ENCODE data around the gene CARHSP1. TPM values are rescaled to one million over a fixed set of nuclear protein-coding genes. Genes with fewer than 3 reads are reported as not detected.

The CARHSP1 gene
- total and polyA plus RNA-seq, 2 of the 8 experiments (the other 6 are each of a cell fraction or from before 2014, with no cell fraction given): 292 to 300 TPM

DNA sequence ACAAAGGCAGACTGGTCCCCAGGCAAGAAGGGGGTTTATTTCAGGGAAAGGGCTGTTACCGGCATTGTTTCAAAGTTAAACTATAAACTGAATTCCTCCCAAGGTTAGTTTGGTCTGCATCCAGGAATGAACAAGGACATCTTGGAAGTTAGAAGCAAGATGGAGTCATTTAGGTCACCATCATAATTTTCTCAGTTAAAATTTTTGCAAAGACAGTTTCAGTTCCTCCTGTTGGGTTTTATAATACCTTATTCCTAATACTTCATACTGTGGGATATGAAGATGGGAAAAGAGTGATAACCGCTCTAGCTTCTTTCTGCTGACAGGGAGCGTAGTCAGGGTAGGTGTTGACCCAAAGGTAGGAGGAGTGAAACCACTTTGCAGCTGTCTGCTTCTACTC lies 46.4 kb downstream of the CARHSP1 start:
- no peak overlapping the region for H4K5ac ChIP-seq (ENCODE audit: insufficient read length, low read depth, low read length)
- no peak overlapping the region for H2BK20ac ChIP-seq (ENCODE audit: low read length)
- H4K8ac ChIP-seq (ENCODE audit: extremely low read depth, insufficient read depth, low read length): no peak overlapping the region
- H3K4ac ChIP-seq (replicated peaks; ENCODE audit: insufficient read length, low read depth, low read length): no peak overlapping the region
- no peak overlapping the region for H2BK12ac ChIP-seq (ENCODE audit: low read depth, low read length)
- no peak overlapping the region for H2BK120ac ChIP-seq (replicated peaks; ENCODE audit: low read depth, low read length)
- no peak overlapping the region for H2AK5ac ChIP-seq (ENCODE audit: low read depth, low read length)
- H2BK15ac ChIP-seq (ENCODE audit: low read length): no peak overlapping the region
- no peak overlapping the region for H3K9ac ChIP-seq (replicated peaks in 1 of 4; ENCODE audit: extremely low read depth in 1 of 4, low read depth in 3 of 4, low read length in 3 of 4)
- no peak overlapping the region for H3K56ac ChIP-seq (replicated peaks; ENCODE audit: insufficient read length, low read depth, low read length)
- H3K23ac ChIP-seq (ENCODE audit: insufficient read length): no peak overlapping the region
- no peaks in the 10 kb centered on the region for H3K9me3 ChIP-seq (ENCODE audit: insufficient read depth in 2 of 2, low read depth in 1 of 2, low read length in 1 of 2)
- ChIA-PET POLR2A (ENCODE audit: partially characterized antibody) (interaction anchor here (0.9 to 3.1 kb wide), 4 partner anchors 10 to 171 kb away, joined by 3 to 20 read pairs (median 8); no protein-coding TSS in a partner anchor), CTCF (ENCODE audit: partially characterized antibody) (interaction anchor here (0.5 to 1.2 kb wide), 4 partner anchors 18 to 114 kb away, joined by 3 to 4 read pairs (median 3); no protein-coding TSS in a partner anchor)
- peaks cover 0 to 4% of the 10 kb centered on the region in 2 experiments for H4K20me1 ChIP-seq (replicated peaks in 1 of 2; ENCODE audit: control insufficient read depth in 1 of 2, insufficient read depth in 2 of 2, low read length in 2 of 2)
- no peaks in the 10 kb centered on the region for H3K27me3 ChIP-seq (replicated peaks in 1 of 4; ENCODE audit: control insufficient read depth in 3 of 4, extremely low read depth in 1 of 4, insufficient read depth in 3 of 4, low read length in 3 of 4)
- FAIRE-seq (no peak), DNase-seq (ENCODE audit: low read depth in 1 of 2, low spot score in 2 of 2) (no peak)
- no peak overlapping the region for H3K14ac ChIP-seq (ENCODE audit: insufficient read length)
- no peak overlapping the region for H3K18ac ChIP-seq (ENCODE audit: extremely low read depth, low read length)
- H3K79me2 ChIP-seq (ENCODE audit: control insufficient read depth in 1 of 2, insufficient read depth in 2 of 2, low read length in 2 of 2): no peaks in the 10 kb centered on the region
- H2AFZ ChIP-seq (ENCODE audit: low read length): no peak overlapping the region
- H3K4me2 ChIP-seq (ENCODE audit: insufficient read depth in 1 of 2, low read depth in 2 of 2, low read length in 2 of 2): no peak overlapping the region
- H3K79me1 ChIP-seq (ENCODE audit: low read depth, low read length): no peaks in the 10 kb centered on the region; the same call in 1 of the 2 replicates
- TF ChIP-seq POU5F1 (IDR thresholded peaks at IDR 0.05; ENCODE audit: low read depth, low read length) (0 out of 2 replicates have a peak, but pooled peaks have one; percentile 47), GTF2F1 (IDR thresholded peaks at IDR 0.05; ENCODE audit: borderline replicate concordance, low read depth, low read length) (no peak)
- no peaks in the 10 kb centered on the region for H3K23me2 ChIP-seq (ENCODE audit: low read depth, low read length)
- no peak overlapping the region for H3K27ac ChIP-seq (ENCODE audit: low read depth, low read length)
- H2BK5ac ChIP-seq (ENCODE audit: low read depth, low read length): no peak overlapping the region
- H3K36me3 ChIP-seq (ENCODE audit: control insufficient read depth in 2 of 4, insufficient read depth in 4 of 4, low read length in 3 of 4): peaks cover 6 to 44% (median 23%) of the 10 kb centered on the region in 4 experiments
- no peak overlapping the region for H3K4me3 ChIP-seq (ENCODE audit: extremely low read depth in 1 of 4, insufficient read depth in 2 of 4, low read depth in 3 of 4, low read length in 4 of 4)
- 88% methylated on average over 3 of the region's 3 CpGs; no CpG with 5 or more reads in 1 of the 2 experiments for WGBS, 2 experiments (ENCODE audit: extremely low coverage in 1 of 2, insufficient coverage in 1 of 2, insufficient read length in 1 of 2, insufficient replicate concordance in 2 of 2, low coverage in 1 of 2, low lambda C conversion rate in 2 of 2, missing lambda C conversion rate in 1 of 2)
- no peak overlapping the region for H4K91ac ChIP-seq (replicated peaks; ENCODE audit: insufficient read length, low read length)
- H3K4me1 ChIP-seq (replicated peaks in 1 of 4; ENCODE audit: control insufficient read depth in 3 of 4, insufficient read depth in 4 of 4, low read length in 3 of 4): peaks cover 0 to 5% (median 1%) of the 10 kb centered on the region in 4 experiments; a peak in 3 of 7 replicates
